Effector memory CD4-positive, alpha-beta T cell (primary cell): ENCODE data around the gene PLTP.

ENCODE experiments used
- DNase-seq, 3 donors: peaks; one replicate each; pipeline ENCODE4 v3.0.0-alpha.2; 2020
- H3K27ac ChIP-seq: 2 replicates; pipeline ENCODE4 v1.7.0; 2013; ENCODE audit warnings: mild to moderate bottlenecking, low read length, moderate library complexity; ENCODE audit not compliant: insufficient read depth, poor library complexity, severe bottlenecking
- H3K27me3 ChIP-seq: replicated peaks from 2 replicates; pipeline ENCODE4 v1.7.0; 2013; ENCODE audit warnings: mild to moderate bottlenecking, low read length; ENCODE audit not compliant: insufficient read depth, control insufficient read depth, poor library complexity, severe bottlenecking
- H3K36me3 ChIP-seq: 2 replicates; pipeline ENCODE4 v1.7.0; 2013; ENCODE audit warnings: mild to moderate bottlenecking, low read length, moderate library complexity; ENCODE audit not compliant: control insufficient read depth, insufficient read depth
- H3K4me1 ChIP-seq: 2 replicates; pipeline ENCODE4 v1.7.0; 2013; ENCODE audit warnings: low read length, mild to moderate bottlenecking; ENCODE audit not compliant: control insufficient read depth, insufficient read depth, poor library complexity, severe bottlenecking
- H3K4me3 ChIP-seq: 2 replicates; pipeline ENCODE4 v1.7.0; 2013; ENCODE audit warnings: low read length, low read depth, mild to moderate bottlenecking; ENCODE audit not compliant: insufficient read depth, poor library complexity, severe bottlenecking
- H3K9me3 ChIP-seq: 2 replicates; pipeline ENCODE4 v1.7.0; 2013; ENCODE audit warnings: mild to moderate bottlenecking, low read length, moderate library complexity; ENCODE audit not compliant: control insufficient read depth

Gene PLTP

GRCh38 chr20:45890985-45891983, 20.7 kb downstream of the PLTP start, which contains the start of the genes CTSA and NEURL2:
CTSA (plus strand) TSS chr20:45891335; CDS start chr20:45891569, 234 bp downstream.
NEURL2 (minus strand) TSS chr20:45891208; CDS start chr20:45890991, 217 bp downstream.
- DNase-seq: peak; percentile 76 to 79 (median 79)
- H3K4me3 ChIP-seq: peak within 1 kb of the TSS; percentile 82
- H3K27me3 ChIP-seq: no peaks in the 10 kb centered on the region
- H3K27ac ChIP-seq: peak within 1 kb of the TSS; percentile 63
- no peaks in the 10 kb centered on the region for H3K9me3 ChIP-seq
- peaks cover 14% of the 10 kb centered on the region for H3K4me1 ChIP-seq
- peaks cover 7% of the 10 kb centered on the region for H3K36me3 ChIP-seq

DNA sequence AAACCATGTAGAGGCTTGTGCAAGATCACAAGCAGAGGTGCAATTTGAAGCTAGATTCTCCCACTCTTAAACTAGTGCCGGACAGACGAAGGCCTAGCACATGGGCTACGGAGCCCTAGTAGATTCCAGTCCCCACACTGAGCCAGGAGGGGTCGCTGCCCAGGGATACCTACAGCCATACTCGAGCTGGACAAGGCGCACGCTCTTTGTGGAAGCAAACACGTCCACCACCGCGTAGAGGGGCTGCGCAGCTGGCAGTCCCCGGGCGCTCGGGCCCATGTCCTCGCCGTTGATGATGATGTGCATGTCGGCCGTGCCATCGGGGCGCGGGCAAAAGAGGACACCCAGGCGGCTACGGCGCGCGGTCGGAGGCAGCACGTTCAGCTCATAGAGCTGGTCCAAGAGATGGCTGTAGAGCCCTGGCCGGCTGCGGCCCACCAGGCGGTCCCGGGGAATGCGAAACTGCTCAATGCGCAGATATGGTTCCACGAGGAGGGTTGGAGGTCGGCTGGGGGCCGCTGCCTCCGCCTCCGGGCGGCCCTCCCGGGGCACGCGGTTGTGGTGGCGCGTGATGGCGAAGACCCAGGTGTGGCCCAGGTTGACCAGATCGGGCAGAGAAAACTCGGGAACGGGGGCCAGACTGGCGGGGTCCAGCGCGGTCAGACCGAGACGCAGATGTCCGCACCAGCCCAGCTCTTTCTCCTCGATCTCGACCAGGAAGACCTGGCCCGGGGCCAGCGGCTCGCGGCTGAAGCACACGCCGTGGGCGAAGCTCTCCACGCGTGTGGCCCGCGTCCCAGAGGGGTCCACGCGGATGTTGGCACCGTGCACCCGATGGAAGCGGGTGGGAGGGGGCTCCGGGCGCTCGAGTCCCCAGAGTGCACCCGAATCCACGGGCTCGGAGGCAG, 21.6 kb downstream of the PLTP start:
- Histone ChIP-seq H3K9me3 (no peaks in the 10 kb centered on the region), H3K4me1 (peaks cover 15% of the 10 kb centered on the region), H3K27me3 (no peaks in the 10 kb centered on the region), H3K4me3 (peak overlapping the region; percentile 82), H3K27ac (peak overlapping the region; percentile 63), H3K36me3 (peaks cover 7% of the 10 kb centered on the region)
- peak in 1 of 3 donors; percentile 16 for DNase-seq

GRCh38 chr20:45888681-45889080, 23.3 kb downstream of the PLTP start:
- Histone ChIP-seq H3K9me3 (no peaks in the 10 kb centered on the region), H3K36me3 (peaks cover 5% of the 10 kb centered on the region), H3K27ac (no peak overlapping the region), H3K4me3 (no peak overlapping the region), H3K27me3 (no peaks in the 10 kb centered on the region), H3K4me1 (peaks cover 26% of the 10 kb centered on the region)
- no peak for DNase-seq

DNA sequence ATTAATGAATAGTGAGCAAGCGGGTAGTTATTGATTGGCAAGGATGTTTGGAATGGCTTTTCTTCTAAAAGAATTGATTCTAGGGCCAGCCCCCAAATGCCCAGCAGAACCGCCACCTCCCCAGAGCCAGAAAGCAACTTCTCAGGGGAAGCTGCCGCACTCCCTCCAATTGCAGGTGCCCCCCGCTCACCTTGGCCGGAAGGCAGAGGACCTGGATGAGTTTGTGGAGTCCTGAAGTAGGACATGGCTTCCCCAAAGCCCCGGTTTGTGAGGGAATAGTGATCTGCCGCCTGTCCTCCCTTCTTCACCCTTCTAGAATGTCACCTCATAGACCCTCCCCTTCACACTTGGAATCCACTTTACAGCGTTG, 24.6 kb downstream of the PLTP start, which contains the start of gene SPATA25:
Gene SPATA25, minus strand, starts transcription at position 277 of the 370 bp plus-strand sequence. Its CDS starts 32 bp downstream, at position 245.
- H3K4me3 ChIP-seq: no peak within 1 kb of the TSS
- H3K27ac ChIP-seq: no peak within 1 kb of the TSS
- no peaks in the 10 kb centered on the region for H3K27me3 ChIP-seq
- H3K36me3 ChIP-seq: peaks cover 17% of the 10 kb centered on the region
- H3K9me3 ChIP-seq: no peaks in the 10 kb centered on the region
- no peak for DNase-seq
- peaks cover 25% of the 10 kb centered on the region for H3K4me1 ChIP-seq

DNA sequence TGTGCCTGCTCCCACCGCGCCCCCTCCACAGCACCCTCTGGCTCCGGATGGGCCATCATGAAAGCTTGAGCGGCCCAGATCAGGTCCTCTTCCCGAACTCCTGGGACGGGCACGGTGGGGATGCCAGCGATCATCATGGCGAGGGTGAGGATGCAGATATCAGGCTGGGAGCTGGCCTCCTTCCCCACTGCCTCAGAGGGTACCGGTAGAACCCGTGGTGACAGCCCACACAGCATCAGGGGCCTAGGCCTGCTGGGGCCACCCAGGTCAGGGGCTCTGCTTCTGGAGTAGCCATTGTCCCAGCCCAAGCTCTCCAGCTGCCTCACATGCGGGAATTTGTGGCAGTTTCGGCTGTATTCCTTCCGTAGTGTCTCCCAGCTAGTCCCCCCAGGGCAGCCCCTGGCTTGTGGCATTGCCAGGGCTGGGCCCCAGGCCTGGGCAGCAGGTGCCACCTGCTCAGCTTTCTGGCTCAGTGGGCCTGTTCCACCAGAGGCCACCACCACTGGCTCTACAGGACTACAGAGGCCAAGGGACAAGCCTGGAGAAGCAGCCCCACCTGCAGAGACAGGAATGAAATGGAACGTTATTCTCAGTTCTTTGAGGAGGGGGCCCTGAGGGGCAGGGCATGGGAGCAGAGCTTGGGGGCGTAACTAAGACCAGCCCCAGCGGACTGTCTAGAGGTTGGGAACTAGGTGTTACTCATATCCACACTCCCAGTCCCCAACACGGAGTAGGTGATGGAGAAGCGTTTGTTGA, 25.2 kb downstream of the PLTP start:
- peaks cover 17% of the 10 kb centered on the region for H3K36me3 ChIP-seq
- no peak overlapping the region for H3K27ac ChIP-seq
- DNase-seq: no peak
- no peaks in the 10 kb centered on the region for H3K27me3 ChIP-seq
- H3K4me3 ChIP-seq: no peak overlapping the region
- H3K4me1 ChIP-seq: peaks cover 22% of the 10 kb centered on the region
- H3K9me3 ChIP-seq: no peaks in the 10 kb centered on the region

- no peaks in the 10 kb centered on the region for H3K27me3 ChIP-seq
- no peak for DNase-seq
- peaks cover 21% of the 10 kb centered on the region for H3K4me1 ChIP-seq
- H3K36me3 ChIP-seq: peaks cover 19% of the 10 kb centered on the region
- H3K27ac ChIP-seq: no peak overlapping the region
- H3K4me3 ChIP-seq: no peak overlapping the region
- H3K9me3 ChIP-seq: no peaks in the 10 kb centered on the region
Observed at GRCh38 chr20:45883100-45883469, 28.9 kb downstream of the PLTP start.

DNA sequence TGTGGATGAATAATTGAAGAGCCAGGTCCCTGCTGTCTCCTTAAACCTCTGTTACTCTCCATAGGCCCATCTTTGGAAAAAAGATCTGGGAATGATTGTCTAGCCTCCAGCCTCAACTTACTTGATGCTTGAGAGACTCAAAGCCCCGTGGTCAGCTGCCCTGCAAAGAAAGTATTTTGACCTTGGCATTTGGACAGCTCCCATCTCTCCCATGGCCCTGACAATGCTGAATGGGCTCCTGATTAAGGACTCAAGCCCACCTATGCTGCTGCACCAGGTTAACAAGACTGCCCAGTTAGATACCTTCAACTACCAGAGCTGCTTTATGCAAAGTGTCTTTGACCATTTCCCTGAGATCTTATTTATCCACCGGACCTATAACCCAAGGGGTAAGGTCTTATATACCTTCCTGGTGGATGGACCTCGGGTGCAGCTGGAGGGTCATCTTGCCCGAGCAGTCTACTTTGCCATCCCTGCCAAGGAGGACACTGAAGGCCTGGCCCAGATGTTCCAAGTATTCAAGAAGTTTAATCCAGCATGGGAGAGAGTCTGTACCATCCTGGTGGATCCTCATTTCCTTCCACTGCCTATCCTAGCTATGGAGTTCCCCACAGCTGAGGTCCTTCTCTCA, 29.4 kb downstream of the PLTP start:
- no peak for DNase-seq
- Histone ChIP-seq H3K27me3 (no peaks in the 10 kb centered on the region), H3K9me3 (no peaks in the 10 kb centered on the region), H3K4me3 (no peak overlapping the region), H3K27ac (no peak overlapping the region), H3K4me1 (peaks cover 21% of the 10 kb centered on the region), H3K36me3 (peaks cover 23% of the 10 kb centered on the region)

GRCh38 chr20:45880988-45881788, 30.8 kb downstream of the PLTP start, which contains the start of gene ZSWIM1:
ZSWIM1 (plus strand) TSS chr20:45881227; CDS start chr20:45882593, 1,366 bp downstream.
- Histone ChIP-seq H3K4me3 (peak within 1 kb of the TSS; percentile 68), H3K27ac (peak within 1 kb of the TSS; percentile 86), H3K27me3 (no peaks in the 10 kb centered on the region), H3K9me3 (no peaks in the 10 kb centered on the region), H3K4me1 (peaks cover 21% of the 10 kb centered on the region), H3K36me3 (peaks cover 30% of the 10 kb centered on the region)
- DNase-seq: peak; percentile 94 to 98 (median 97)
